GM12875 (cell line): Measurements from ENCODE around the gene MBP.
"Not testable (repeated sequence)": the region's sequence is repeated elsewhere in the genome, so short reads cannot be mapped to it uniquely, and the experiment has no call there.

Experiments
- H3K4me3 ChIP-seq: one replicate; pipeline ENCODE4 v1.5.1; 2011; ENCODE audit warnings: low read depth, low read length, control low read depth
- TF ChIP-seq, protein P1 (sequence below): IDR thresholded peaks from 2 replicates; pipeline ENCODE4 v1.5.1; 2011; ENCODE audit warnings: low read depth, mild to moderate bottlenecking, control low read depth, inconsistent platforms, low read length, moderate library complexity, borderline replicate concordance; ENCODE audit not compliant: insufficient read depth

The MBP gene

DNA sequence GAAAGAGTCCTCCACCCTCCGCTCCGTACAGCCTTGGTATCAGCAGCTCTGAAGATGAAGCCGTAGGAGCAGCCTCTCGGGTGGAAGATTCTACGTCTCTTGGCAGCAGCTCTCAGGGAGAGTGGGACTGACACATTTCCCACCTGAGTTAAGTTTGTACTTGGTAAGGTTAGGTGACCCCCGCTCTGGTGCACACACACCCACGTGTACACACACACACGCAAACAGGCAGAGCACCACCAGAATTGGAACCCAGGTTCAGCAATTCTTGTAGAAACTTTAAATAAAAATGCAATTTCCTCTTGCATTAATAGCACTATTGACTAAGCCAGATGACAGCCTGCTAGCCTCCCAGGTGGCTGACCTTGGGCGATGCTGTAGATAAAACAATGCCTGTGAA is 111.5 kb downstream of the MBP start:
- TF ChIP-seq, protein P1, sequence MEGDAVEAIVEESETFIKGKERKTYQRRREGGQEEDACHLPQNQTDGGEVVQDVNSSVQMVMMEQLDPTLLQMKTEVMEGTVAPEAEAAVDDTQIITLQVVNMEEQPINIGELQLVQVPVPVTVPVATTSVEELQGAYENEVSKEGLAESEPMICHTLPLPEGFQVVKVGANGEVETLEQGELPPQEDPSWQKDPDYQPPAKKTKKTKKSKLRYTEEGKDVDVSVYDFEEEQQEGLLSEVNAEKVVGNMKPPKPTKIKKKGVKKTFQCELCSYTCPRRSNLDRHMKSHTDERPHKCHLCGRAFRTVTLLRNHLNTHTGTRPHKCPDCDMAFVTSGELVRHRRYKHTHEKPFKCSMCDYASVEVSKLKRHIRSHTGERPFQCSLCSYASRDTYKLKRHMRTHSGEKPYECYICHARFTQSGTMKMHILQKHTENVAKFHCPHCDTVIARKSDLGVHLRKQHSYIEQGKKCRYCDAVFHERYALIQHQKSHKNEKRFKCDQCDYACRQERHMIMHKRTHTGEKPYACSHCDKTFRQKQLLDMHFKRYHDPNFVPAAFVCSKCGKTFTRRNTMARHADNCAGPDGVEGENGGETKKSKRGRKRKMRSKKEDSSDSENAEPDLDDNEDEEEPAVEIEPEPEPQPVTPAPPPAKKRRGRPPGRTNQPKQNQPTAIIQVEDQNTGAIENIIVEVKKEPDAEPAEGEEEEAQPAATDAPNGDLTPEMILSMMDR, result no peak
- H3K4me3 ChIP-seq, result no peak overlapping the region

DNA sequence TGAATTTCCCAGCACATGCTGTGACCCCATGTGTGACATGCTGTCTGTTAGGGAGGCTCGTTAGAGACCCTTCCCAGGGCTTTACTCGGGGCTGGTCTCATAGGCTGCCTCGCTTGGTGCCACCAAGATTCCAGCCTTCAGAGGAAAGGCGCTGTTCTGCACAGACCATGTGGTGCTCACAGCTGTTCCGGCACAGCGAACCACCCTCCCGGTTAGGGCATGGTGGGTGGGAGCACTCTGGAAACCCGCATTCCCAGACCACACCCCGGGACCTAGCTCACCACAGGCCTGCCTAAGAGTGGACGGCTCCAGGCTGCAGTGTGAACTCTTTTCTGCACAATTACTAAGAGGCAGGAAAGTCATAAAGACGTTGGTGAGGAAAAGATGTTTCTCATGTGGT is 112.0 kb downstream of the MBP start:
- TF ChIP-seq, protein P1, result no peak

DNA sequence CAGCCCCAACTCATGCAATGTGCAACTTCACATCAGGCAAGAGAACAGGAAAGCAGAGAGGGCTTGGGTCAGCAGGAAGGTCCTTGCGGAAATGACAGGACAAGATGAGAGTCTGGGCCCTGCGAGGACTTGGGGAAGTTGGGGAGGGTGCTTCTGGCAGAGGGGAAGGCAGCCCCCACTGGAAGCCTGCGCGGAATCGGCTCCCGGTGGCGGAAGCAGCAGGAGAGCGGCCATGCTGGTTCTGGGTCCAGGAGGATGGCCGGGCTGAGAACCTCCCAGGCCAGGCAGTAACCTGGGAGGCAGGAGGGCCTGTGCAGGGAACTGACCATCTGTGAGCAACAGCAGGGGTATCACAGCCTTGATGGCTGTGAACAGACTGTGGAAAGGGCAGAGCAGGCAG is 112.9 kb downstream of the MBP start:
- TF ChIP-seq, protein P1, result no peak
- H3K4me3 ChIP-seq, result no peak overlapping the region

More for the DNA sequence above, 112.0 kb downstream of the MBP start:
- no peak overlapping the region for H3K4me3 ChIP-seq

DNA sequence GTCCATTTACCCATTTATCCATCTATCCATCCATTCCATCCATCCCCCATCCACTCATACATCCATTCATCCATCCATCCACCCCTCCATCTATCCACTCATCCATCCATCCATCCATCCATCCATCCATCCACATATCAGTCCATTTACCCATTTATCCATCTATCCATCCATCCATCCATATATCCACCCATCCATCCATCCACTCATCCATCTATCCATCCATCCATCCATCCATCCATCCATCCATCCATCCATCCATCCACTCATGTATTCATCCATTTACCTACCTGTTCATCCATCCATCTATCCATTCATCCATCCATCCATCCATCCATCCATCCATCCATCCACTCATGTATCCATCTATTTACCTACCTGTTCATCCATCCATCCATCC is 113.9 kb downstream of the MBP start:
- H3K4me3 ChIP-seq, result not testable (repeated sequence)

DNA sequence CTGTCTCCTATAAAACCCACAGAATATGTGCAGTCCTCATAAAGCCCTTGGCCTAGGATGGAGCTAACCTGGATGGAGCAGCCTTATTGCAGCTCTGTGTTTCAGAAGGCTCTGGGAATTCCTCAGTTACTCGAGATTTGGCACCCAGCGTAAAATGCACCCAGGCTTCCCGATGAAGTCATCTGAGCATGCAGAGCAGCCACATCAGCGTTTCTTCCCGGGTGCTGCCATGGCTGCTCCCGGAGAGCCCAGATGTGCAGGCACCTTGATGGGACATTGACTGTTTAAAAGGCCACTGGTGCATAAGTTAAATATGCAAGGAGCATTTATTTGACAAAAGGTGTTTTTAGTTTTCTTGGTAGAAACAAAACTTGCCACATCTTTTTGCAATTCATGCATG is 115.2 kb downstream of the MBP start:
- H3K4me3 ChIP-seq, result no peak overlapping the region
- TF ChIP-seq, protein P1, result no peak

DNA sequence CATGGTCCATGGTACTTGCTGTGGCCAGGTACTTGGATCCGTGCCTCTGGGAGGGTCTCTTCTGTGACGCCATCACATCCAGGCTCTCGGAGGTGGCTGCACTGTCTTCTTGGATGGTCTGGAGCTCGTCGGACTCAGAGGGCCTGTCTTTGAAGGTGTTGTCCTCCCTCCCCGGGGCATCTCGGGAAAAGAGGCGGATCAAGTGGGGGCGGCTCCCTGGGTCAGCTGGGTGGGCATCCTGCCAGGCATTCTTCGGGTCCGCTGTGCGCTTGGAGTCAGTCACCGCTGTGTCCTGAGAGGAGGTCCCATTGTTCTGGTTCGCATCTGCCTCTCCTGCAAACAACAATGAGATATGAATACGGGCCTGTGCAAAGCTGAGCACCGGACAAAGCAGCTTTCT is 115.6 kb downstream of the MBP start:
- TF ChIP-seq, protein P1, result no peak
- no peak overlapping the region for H3K4me3 ChIP-seq

DNA sequence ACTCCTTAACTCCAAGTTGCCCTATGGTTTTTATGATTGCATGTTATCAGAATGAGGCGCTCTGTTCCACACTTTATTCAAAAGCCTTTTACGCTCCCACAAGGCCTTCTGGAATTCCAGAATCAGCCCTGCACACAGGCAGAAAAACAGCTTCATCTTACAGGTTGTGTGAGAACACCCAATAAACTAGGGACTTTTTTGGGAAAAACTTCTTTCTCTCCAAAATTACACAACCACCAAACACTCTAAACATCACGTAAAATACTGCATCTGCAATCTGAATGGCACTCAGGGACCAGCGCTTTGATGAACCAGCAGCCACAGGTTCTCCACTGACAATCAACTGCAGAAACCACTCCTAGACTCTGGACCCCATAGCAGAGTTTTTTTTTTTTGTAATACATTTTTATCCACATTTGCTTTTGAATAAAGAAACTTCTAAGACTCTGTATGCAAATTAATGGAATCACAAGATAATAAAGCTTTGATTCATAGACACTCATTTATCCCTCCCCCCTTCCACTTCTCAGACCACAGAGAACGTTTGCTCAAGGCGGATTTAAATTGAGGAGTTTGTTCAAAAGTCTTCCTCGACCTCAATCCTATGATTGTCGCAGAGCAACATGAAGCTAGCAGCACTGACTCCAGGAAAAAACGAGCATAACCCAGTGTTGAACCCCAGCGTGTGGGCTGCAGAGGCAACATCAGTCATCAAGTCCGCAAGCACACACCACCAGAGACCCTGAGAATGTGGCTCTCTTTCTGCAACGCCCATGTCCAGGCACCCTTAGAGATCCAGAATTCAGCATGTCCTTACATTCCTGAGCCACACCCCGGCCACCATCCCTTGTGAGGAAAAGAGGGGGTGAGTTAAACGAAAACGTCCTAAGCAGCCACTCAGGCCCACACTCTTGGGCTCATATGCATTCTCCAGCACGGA is 116.5 kb downstream of the MBP start:
- H3K4me3 ChIP-seq, result no peak overlapping the region
- TF ChIP-seq, protein P1, result no peak
